Right lobe of liver (tissue), 6 donors: ENCODE data around the gene CEP164. TPM values are rescaled to one million over a fixed set of nuclear protein-coding genes. Genes with fewer than 3 reads are reported as not detected.

Experiments used
- ATAC-seq, 4 donors: fragments of 200-7000 bp; cut with Tn5 transposase; one replicate each; pipeline ENCODE4 v1.9.1; 2020; ENCODE audit warnings: mild to moderate bottlenecking in 4 of 4, moderate library complexity in 4 of 4
- DNase-seq, 3 donors: peaks; one replicate each; pipeline ENCODE4 v3.0.0-alpha.2; 2020
- H3K27ac ChIP-seq, 3 donors: fragments of 200-600 bp; one replicate each; pipeline ENCODE4 v1.8.0; 2022
- H3K27me3 ChIP-seq, 2 donors: fragments of 200-600 bp; one replicate each; pipeline ENCODE4 v1.8.0; 2022
- H3K36me3 ChIP-seq, 4 donors: fragments of 200-600 bp; sonication (generic) in 1 of 4; one replicate each; pipeline versions ENCODE4 v1.5.1 to v1.8.0; 2017 to 2022; ENCODE audit warnings: control low read depth in 1 of 4
- H3K4me1 ChIP-seq, 4 donors: fragments of 200-600 bp; sonication (generic) in 1 of 4; one replicate each; pipeline versions ENCODE4 v1.5.1 to v1.8.0; 2017 to 2022; ENCODE audit warnings: control low read depth in 1 of 4
- H3K4me3 ChIP-seq, 3 donors: fragments of 200-600 bp; one replicate each; pipeline ENCODE4 v1.8.0; 2022
- H3K9me3 ChIP-seq, 4 donors: fragments of 200-600 bp; sonication (generic) in 1 of 4; one replicate each; pipeline versions ENCODE4 v1.5.1 to v1.8.0; 2017 to 2022; ENCODE audit warnings: control low read depth in 1 of 4
- CTCF ChIP-seq, 4 donors: fragments of 200-600 bp in 3 of 4; fragments of 450-650 bp in 1 of 4; IDR thresholded peaks; one replicate each; pipeline versions ENCODE4 v1.5.1 to v1.8.0; 2016 to 2022; ENCODE audit warnings: antibody characterized with exemption in 4 of 4, mild to moderate bottlenecking in 2 of 4
- POLR2A ChIP-seq: fragments of 450-650 bp; IDR thresholded peaks from one replicate; pipeline ENCODE4 v1.6.1; 2017; ENCODE audit warnings: antibody characterized with exemption, mild to moderate bottlenecking
- WGBS: methylation state at CpG from one replicate; pipeline ENCODE4 v1.1.6; 2018; ENCODE audit warnings: low coverage, low lambda C conversion rate; ENCODE audit not compliant: insufficient coverage; ENCODE audit errors: missing lambda C conversion rate; 5-methylcytosine and 5-hydroxymethylcytosine counted together
- intact Hi-C, 2 donors: fragments of 100-400 bp; cut with DNase I; formaldehyde crosslinking; loops; one replicate each; pipeline versions ENCODE4 v1.11.2 to v1.14.1; 2022
- total RNA-seq, 6 experiments: library from RNA; depleted of rRNA in 2 of 6; stranded (reverse); fragments of >200 nt in 2 of 6; fragmentation: NEBNext Ultra II Directional in 3 of 6; extraction: Animal tissue kit (Norgen Biotek cat#: 25700) in 3 of 6; gene quantifications; one replicate each; pipeline versions ENCODE4 v1.1.0 to v1.2.4, GENCODE V29; 2016 to 2023
- donor health status: DM: no; HTN: yes; CAD: no.
- donor health status: DM: no; HTN: no; CAD: no.
- donor health status: DM: no; HTN: no; CAD: no.
- donor health status: DM: no; HTN: yes; CAD: no.
- donor health status: DM: no; HTN: yes; CAD: no.

Gene CEP164
- total RNA-seq, 6 experiments from 2014 or later: 7.2 to 11.2 (median 8.6) TPM

GRCh38 chr11:117387992-117388755, 60.5 kb downstream of the CEP164 start:
- no peak for ATAC-seq
- TF ChIP-seq CTCF (IDR thresholded peaks at IDR 0.05) (no peak), POLR2A (no peak)
- H3K27me3 ChIP-seq: no peaks in the 10 kb centered on the region
- no peak overlapping the region for H3K27ac ChIP-seq
- DNase-seq: peak in 1 of 3 donors; percentile 11
- H3K36me3 ChIP-seq: peaks cover 0 to 27% (median 7%) of the 10 kb centered on the region in 4 donors
- 100% methylated on average over 2 of the region's 3 CpGs for WGBS
- H3K9me3 ChIP-seq: no peaks in the 10 kb centered on the region
- intact Hi-C loops: no loop called here
- H3K4me1 ChIP-seq: no peaks in the 10 kb centered on the region
- H3K4me3 ChIP-seq: no peak overlapping the region

GRCh38 chr11:117390743-117391142, 63.1 kb downstream of the CEP164 start:
- intact Hi-C loops: no loop called here
- peaks cover 0 to 33% (median 7%) of the 10 kb centered on the region in 4 donors for H3K36me3 ChIP-seq
- TF ChIP-seq CTCF (IDR thresholded peaks at IDR 0.05) (no peak), POLR2A (no peak)
- 90% methylated on average over 4 of the region's 8 CpGs for WGBS
- no peaks in the 10 kb centered on the region for H3K9me3 ChIP-seq
- H3K27me3 ChIP-seq: no peaks in the 10 kb centered on the region
- DNase-seq (peak in 1 of 3 donors; percentile 23), ATAC-seq (no peak)
- no peak overlapping the region for H3K4me3 ChIP-seq
- H3K4me1 ChIP-seq: no peaks in the 10 kb centered on the region
- H3K27ac ChIP-seq: no peak overlapping the region

- Histone ChIP-seq H3K36me3 (peaks cover 0 to 33% (median 7%) of the 10 kb centered on the region in 4 donors), H3K27me3 (no peaks in the 10 kb centered on the region), H3K4me1 (no peaks in the 10 kb centered on the region), H3K4me3 (no peak overlapping the region), H3K9me3 (no peaks in the 10 kb centered on the region), H3K27ac (no peak overlapping the region)
- WGBS: 100% methylated on average over 1 of the region's 8 CpGs
- no peak for TF ChIP-seq POLR2A
- TF ChIP-seq CTCF (IDR thresholded peaks at IDR 0.05): no peak
- DNase-seq (peak in 1 of 3 donors; percentile 18), ATAC-seq (no peak)
- intact Hi-C loops: no loop called here
Observed at GRCh38 chr11:117391181-117391580, 63.5 kb downstream of the CEP164 start.

- ATAC-seq (no peak), DNase-seq (peak in 1 of 3 donors; percentile 37)
- Histone ChIP-seq H3K36me3 (peaks cover 0 to 40% (median 8%) of the 10 kb centered on the region in 4 donors), H3K4me1 (no peaks in the 10 kb centered on the region), H3K9me3 (no peaks in the 10 kb centered on the region), H3K4me3 (no peak overlapping the region), H3K27ac (no peak overlapping the region), H3K27me3 (no peaks in the 10 kb centered on the region)
- WGBS: 73% methylated on average over 4 of the region's 12 CpGs
- TF ChIP-seq POLR2A (no peak), CTCF (IDR thresholded peaks at IDR 0.05) (no peak)
- intact Hi-C loops: no loop called here
Observed at GRCh38 chr11:117392001-117392690, 64.5 kb downstream of the CEP164 start.
